GM23338 (cell line): Measurements from ENCODE around the gene CTBP2.

Experiments used
- CREB1 ChIP-seq: fragments of 250-450 bp; sonication (Bioruptor Pico); IDR thresholded peaks from 2 replicates; pipeline ENCODE4 v1.5.0; 2020; ENCODE audit warnings: low read depth, mild to moderate bottlenecking, moderate library complexity
- EZH2 ChIP-seq: fragments of 200-600 bp; sonication (generic); IDR thresholded peaks from one replicate; pipeline ENCODE4 v1.8.0; 2017; ENCODE audit warnings: antibody characterized with exemption, mild to moderate bottlenecking, low read depth; ENCODE audit not compliant: unreplicated experiment
- EZH2phosphoT487 ChIP-seq: fragments of 200-600 bp; sonication (generic); IDR thresholded peaks from one replicate; pipeline ENCODE4 v1.8.1; 2018; ENCODE audit warnings: antibody characterized with exemption; ENCODE audit not compliant: unreplicated experiment
- JUNB ChIP-seq: IDR thresholded peaks from one replicate; pipeline ENCODE4 v1.6.1; 2016; ENCODE audit warnings: antibody characterized with exemption; ENCODE audit not compliant: unreplicated experiment
- POLR2AphosphoS5 ChIP-seq: IDR thresholded peaks from 2 replicates; pipeline ENCODE4 v1.6.1; 2016; ENCODE audit warnings: antibody characterized with exemption, low read depth
- STAT1 ChIP-seq: IDR thresholded peaks from one replicate; pipeline ENCODE4 v1.6.1; 2016; ENCODE audit warnings: antibody characterized with exemption; ENCODE audit not compliant: unreplicated experiment
- ZNF331 ChIP-seq: fragments of 250-450 bp; sonication (Bioruptor Pico); IDR thresholded peaks from 2 replicates; pipeline ENCODE4 v1.5.0; 2020; ENCODE audit warnings: low read depth, mild to moderate bottlenecking, moderate library complexity
- TF ChIP-seq, protein P1 (sequence below): IDR thresholded peaks from one replicate; pipeline ENCODE4 v1.6.1; 2018; ENCODE audit warnings: antibody characterized with exemption; ENCODE audit not compliant: unreplicated experiment
- TF ChIP-seq, protein P2 (sequence below), 2 experiments: fragments of 200-600 bp in 1 of 2; sonication (generic) in 1 of 2; conservative IDR thresholded peaks; 2 replicates each; pipeline versions ENCODE4 v1.5.1 to v1.6.1; 2016 to 2017; ENCODE audit warnings: antibody characterized with exemption in 2 of 2, low read depth in 2 of 2, mild to moderate bottlenecking in 2 of 2, moderate library complexity in 1 of 2
- TF ChIP-seq, protein P3 (sequence below): IDR thresholded peaks from 2 replicates; pipeline ENCODE4 v1.6.1; 2016; ENCODE audit warnings: antibody characterized with exemption

DNA sequence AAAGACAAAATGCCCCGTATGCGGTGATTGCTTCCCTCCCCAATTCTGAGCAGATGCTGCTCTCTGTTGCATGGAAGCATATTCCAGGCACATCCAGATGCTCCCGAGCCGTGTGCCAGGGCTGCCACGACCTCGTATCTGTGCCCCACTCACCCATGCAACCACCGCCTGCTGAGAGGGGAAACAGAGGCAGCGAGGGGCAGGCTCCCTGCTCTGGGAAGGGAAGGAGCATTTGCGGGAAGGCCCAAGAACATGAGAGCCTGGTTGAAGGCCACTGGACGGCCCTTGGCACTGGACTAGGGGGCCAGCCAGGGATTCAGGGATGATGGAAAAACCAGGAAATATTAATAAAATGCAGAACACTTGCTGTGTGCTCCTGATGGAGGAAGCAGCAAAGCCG, 89.4 kb downstream of the CTBP2 start:
- no peak for TF ChIP-seq JUNB
- no peak for TF ChIP-seq CREB1 (CRISPR knock-in tag)
- TF ChIP-seq EZH2phosphoT487, result no peak
- TF ChIP-seq, protein P1, sequence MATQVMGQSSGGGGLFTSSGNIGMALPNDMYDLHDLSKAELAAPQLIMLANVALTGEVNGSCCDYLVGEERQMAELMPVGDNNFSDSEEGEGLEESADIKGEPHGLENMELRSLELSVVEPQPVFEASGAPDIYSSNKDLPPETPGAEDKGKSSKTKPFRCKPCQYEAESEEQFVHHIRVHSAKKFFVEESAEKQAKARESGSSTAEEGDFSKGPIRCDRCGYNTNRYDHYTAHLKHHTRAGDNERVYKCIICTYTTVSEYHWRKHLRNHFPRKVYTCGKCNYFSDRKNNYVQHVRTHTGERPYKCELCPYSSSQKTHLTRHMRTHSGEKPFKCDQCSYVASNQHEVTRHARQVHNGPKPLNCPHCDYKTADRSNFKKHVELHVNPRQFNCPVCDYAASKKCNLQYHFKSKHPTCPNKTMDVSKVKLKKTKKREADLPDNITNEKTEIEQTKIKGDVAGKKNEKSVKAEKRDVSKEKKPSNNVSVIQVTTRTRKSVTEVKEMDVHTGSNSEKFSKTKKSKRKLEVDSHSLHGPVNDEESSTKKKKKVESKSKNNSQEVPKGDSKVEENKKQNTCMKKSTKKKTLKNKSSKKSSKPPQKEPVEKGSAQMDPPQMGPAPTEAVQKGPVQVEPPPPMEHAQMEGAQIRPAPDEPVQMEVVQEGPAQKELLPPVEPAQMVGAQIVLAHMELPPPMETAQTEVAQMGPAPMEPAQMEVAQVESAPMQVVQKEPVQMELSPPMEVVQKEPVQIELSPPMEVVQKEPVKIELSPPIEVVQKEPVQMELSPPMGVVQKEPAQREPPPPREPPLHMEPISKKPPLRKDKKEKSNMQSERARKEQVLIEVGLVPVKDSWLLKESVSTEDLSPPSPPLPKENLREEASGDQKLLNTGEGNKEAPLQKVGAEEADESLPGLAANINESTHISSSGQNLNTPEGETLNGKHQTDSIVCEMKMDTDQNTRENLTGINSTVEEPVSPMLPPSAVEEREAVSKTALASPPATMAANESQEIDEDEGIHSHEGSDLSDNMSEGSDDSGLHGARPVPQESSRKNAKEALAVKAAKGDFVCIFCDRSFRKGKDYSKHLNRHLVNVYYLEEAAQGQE, result no peak
- TF ChIP-seq, protein P2, sequence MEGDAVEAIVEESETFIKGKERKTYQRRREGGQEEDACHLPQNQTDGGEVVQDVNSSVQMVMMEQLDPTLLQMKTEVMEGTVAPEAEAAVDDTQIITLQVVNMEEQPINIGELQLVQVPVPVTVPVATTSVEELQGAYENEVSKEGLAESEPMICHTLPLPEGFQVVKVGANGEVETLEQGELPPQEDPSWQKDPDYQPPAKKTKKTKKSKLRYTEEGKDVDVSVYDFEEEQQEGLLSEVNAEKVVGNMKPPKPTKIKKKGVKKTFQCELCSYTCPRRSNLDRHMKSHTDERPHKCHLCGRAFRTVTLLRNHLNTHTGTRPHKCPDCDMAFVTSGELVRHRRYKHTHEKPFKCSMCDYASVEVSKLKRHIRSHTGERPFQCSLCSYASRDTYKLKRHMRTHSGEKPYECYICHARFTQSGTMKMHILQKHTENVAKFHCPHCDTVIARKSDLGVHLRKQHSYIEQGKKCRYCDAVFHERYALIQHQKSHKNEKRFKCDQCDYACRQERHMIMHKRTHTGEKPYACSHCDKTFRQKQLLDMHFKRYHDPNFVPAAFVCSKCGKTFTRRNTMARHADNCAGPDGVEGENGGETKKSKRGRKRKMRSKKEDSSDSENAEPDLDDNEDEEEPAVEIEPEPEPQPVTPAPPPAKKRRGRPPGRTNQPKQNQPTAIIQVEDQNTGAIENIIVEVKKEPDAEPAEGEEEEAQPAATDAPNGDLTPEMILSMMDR (conservative IDR thresholded peaks at IDR 0.05; ENCODE audit: low read depth in 2 of 2), result no peak
- TF ChIP-seq POLR2AphosphoS5, result no peak
- no peak for TF ChIP-seq EZH2
- TF ChIP-seq, protein P3, sequence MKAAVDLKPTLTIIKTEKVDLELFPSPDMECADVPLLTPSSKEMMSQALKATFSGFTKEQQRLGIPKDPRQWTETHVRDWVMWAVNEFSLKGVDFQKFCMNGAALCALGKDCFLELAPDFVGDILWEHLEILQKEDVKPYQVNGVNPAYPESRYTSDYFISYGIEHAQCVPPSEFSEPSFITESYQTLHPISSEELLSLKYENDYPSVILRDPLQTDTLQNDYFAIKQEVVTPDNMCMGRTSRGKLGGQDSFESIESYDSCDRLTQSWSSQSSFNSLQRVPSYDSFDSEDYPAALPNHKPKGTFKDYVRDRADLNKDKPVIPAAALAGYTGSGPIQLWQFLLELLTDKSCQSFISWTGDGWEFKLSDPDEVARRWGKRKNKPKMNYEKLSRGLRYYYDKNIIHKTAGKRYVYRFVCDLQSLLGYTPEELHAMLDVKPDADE, result no peak
- no peak for TF ChIP-seq STAT1
- no peak for TF ChIP-seq ZNF331 (CRISPR knock-in tag)
